ENCODE results near the gene ABCC12.

DNA sequence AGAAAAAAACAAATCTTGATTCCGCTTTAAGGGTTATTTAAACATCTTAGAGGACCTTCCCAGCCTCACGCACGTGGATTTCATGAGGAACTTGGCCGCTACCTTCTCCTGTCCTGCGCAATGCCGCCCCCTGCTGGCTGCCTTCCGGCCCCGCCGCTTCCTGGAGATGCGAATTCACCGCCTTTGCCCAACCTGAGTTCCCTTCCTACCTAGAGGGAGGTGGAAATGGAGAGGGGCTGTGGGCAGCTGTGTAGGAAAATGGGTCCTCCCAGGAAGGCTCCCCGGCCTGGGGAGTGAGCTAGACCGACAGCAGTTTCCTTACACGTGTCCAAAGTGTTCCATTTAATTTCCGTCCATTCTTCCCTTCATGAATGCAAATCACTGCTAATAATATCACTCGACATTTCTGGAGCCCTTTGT is 1.0 kb upstream of the ABCC12 start:
- TF ChIP-seq, protein P1, sequence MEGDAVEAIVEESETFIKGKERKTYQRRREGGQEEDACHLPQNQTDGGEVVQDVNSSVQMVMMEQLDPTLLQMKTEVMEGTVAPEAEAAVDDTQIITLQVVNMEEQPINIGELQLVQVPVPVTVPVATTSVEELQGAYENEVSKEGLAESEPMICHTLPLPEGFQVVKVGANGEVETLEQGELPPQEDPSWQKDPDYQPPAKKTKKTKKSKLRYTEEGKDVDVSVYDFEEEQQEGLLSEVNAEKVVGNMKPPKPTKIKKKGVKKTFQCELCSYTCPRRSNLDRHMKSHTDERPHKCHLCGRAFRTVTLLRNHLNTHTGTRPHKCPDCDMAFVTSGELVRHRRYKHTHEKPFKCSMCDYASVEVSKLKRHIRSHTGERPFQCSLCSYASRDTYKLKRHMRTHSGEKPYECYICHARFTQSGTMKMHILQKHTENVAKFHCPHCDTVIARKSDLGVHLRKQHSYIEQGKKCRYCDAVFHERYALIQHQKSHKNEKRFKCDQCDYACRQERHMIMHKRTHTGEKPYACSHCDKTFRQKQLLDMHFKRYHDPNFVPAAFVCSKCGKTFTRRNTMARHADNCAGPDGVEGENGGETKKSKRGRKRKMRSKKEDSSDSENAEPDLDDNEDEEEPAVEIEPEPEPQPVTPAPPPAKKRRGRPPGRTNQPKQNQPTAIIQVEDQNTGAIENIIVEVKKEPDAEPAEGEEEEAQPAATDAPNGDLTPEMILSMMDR (IDR thresholded peaks at IDR 0.05) = peak; percentile 78 to 83 (median 81)
- no peak for TF ChIP-seq POLR2A (IDR thresholded peaks at IDR 0.05)

Measured in prostate gland (tissue), 2 donors.